G401.6 (cell line): ENCODE results near the gene ERVV-1.
"Not testable (repeated sequence)": the region's sequence is repeated elsewhere in the genome, so short reads cannot be mapped to it uniquely, and the experiment has no call there.

Experiments
- FAIRE-seq: peaks from 2 replicates; lab custom pipeline; 2012; peaks lifted over from hg19 to GRCh38; lab: Jason Lieb, UNC

The ERVV-1 gene

GRCh38 chr19:53013621-53014020 lies at the start of gene ERVV-1:
TSS of gene ERVV-1 (plus strand) at chr19:53013921. CDS start at chr19:53014091, 170 bp downstream.
- FAIRE-seq, result no peak

- no peak for FAIRE-seq
These were observed 45.9 kb upstream of the ERVV-1 start for GRCh38 chr19:52967772-52968171.

DNA sequence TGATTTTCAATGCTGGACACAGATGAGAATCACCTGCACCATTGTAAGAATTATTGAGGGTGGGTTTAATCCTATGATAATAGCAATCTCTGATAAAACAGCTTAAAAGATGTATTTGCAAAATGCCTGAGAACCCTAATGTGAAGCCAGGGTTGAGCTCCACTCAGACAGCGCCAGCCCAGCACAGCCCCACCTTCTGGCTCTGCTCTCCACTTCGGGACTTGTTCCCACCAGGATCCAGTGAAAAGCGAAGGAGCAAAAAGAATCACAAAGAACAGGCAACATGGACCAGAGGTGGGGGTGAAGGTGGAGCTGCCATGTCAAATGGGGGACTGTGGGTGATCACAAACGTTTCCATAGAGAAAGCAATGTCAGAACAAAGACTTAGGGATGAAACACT lies 32.4 kb upstream of the ERVV-1 start:
- no peak for FAIRE-seq

DNA sequence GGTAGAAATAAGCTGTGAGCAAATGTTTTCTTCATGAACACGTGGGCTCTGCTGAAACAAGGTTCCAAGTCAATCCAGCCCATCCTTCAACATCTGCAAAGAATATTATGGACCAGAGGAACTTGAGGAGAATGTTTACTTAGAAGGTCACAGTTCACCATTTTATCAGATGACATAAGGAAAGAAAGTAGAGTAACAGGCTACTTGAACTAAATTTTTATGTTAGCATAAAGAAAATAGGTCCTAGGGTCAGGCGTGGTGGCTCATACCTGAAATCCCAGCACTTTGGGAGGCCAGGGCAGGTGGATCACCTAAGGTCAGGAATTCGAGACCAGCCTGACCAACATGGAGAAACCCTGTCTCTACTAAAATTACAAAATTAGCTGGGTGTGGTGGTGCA lies 30.6 kb upstream of the ERVV-1 start:
- FAIRE-seq, result not testable (repeated sequence)

DNA sequence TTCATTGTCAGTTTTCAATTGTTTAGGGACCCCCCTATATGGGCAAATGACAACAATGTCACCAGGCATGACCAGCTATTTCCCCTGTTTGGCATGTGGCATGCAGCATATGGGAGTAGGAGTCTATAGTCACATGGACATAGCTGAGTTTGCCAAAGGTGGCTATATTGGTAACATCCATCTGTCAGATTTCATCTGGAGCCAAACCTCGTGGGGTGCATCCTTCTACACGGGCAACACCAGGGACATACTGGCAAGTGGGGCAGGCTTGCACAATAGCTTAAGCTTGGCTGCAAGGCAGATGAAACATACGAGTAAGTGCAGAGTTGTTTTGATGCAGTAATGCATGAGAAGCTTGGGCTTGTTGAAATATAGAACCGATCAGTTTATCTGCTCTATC lies 26.5 kb upstream of the ERVV-1 start:
- FAIRE-seq, result no peak

GRCh38 chr19:52988506-52988905 lies 25.2 kb upstream of the ERVV-1 start:
- no peak for FAIRE-seq

DNA sequence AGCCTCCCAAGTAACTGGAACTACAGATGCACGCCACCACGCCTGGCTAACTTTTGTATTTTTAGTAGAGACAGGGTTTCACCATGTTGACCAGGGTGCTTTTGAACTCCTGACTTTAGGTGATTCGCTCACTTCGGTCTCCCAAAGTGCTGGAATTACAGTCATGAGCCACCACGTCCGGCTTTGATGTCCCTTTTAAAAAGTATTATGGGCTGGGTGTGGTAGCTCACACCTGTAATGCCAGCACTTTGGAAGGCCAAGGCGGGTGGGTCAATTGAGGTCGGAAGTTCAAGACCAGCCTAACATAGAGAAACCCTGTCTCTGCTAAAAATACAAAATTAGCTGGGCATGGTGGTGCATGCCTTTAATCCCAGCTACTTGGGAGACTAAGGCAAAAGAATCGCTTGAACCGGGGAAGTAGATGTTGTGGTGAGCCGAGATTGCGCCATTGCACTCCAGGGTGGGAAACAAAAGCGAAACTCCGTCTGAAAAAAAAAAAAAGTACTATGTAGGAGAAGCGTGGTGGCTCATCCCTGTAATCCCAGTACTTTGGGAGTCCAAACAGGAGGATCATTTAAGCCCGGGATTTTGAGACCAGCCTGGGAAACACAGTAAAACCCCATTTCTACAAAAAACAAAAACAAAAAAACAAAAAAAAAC lies 22.8 kb upstream of the ERVV-1 start:
- no peak for FAIRE-seq

GRCh38 chr19:52991484-52991883 lies 22.2 kb upstream of the ERVV-1 start:
- FAIRE-seq, result no peak

GRCh38 chr19:52992109-52993004 lies 21.4 kb upstream of the ERVV-1 start:
- FAIRE-seq, result no peak

DNA sequence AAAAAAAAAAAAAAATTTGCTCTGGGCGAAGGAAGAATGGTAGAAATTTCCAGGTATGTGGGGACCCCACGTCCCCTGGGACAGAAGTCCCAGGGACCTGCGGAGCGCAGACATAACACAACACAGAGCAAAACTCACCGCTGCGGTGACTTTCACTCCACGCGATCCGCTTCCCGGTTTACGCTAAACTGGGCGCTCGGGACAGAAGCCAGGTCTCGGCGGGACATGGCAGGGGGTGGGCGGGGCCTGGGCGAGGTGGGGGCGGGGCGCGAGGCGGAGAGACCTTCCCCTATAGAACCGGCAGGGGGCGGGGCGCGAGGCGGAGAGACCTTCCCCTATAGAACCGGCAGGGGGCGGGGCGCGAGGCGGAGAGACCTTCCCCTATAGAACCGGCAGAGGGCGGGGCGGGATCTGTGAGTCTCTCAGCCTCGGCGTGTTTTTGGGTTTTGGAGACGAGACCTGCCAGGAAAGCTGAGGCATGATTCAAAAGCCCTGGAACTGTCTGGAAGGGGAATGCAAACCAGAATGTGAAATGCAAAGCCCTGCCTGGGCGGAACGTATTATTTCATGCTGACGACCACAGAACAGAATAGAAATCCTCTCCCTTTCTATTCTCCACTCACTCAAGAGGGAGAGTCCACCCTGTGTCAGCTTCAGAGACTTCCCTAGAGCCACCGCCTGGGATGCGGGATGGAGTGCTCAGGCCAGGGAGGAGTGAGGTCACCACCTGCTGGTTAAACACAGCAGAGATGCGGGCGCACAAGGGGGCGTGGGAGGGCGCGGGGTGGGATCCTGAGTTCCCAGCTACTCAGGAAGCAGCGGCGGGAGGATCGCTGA lies 20.2 kb upstream of the ERVV-1 start:
- FAIRE-seq, result no peak

- FAIRE-seq, result no peak
These were observed 18.0 kb upstream of the ERVV-1 start for GRCh38 chr19:52995711-52996110.

DNA sequence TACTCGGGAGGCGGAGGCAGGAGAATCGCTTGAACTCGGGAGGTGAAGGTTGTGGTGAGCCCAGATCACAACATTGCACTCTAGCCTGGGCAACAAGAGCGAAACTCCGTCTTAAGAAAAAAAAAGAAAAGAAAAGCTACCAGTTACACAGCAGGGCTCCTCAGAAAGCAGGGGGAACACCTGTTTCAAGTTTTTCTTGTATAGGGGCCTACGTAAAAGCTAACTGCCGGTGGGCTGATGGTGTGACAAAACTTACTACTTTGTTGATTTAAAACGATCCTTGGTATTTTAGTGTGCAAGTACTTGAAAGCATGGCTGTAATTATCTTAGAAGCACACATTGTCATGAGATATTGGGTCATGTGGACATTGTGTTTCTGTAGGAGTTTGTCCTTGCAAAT lies 15.7 kb upstream of the ERVV-1 start:
- no peak for FAIRE-seq

- FAIRE-seq, result no peak
These were observed 11.2 kb upstream of the ERVV-1 start for GRCh38 chr19:53002479-53002878.

GRCh38 chr19:53004242-53004641 lies 9.5 kb upstream of the ERVV-1 start:
- FAIRE-seq, result no peak

- no peak for FAIRE-seq
These were observed 6.5 kb upstream of the ERVV-1 start for GRCh38 chr19:53007200-53007599.

DNA sequence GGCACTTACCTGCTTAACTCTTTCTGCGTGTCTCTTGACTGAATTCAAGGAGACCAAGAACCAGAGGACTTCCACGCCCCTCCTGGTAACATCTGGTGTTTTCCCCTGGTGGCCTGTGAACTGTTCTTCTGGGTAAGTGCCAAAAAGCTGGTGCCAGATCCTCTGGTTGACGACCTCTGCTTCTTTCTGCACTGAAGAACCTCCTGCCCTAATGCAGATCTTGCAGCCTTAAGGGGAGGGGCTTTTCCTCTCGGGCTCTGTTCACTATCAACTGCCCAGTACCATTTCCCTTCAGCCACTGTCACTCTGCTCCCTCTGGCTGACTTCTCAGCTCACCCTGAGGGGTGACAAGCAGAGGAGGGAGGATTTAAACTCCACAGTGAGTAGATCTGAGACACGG lies 6.1 kb upstream of the ERVV-1 start:
- FAIRE-seq, result no peak

GRCh38 chr19:53008061-53008778 lies 5.5 kb upstream of the ERVV-1 start:
- FAIRE-seq, result no peak

GRCh38 chr19:53010494-53010893 lies 3.2 kb upstream of the ERVV-1 start:
- FAIRE-seq, result no peak

- no peak for FAIRE-seq
These were observed 1.7 kb upstream of the ERVV-1 start for GRCh38 chr19:53012006-53012405.

GRCh38 chr19:53015159-53015558 lies 1.4 kb downstream of the ERVV-1 start:
- no peak for FAIRE-seq

DNA sequence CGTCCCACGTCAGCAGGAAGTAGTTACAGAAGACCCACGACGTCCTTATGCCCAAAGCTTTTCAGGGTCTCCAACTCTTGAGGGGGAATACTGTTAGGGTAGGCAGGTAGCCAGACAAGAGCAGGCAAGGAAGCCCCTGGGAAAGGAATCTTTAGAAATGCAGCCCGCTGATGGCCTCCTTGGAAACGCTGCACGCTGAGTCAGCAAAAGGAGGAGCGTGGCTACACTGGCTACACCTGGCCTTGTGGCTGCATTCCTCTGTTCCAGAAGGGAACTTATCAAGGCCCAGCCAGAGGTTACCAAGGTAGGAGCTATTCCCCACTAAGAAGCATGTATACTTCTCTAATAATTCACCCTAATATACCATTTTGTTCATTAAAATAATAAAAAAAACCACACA lies 2.0 kb downstream of the ERVV-1 start:
- no peak for FAIRE-seq

DNA sequence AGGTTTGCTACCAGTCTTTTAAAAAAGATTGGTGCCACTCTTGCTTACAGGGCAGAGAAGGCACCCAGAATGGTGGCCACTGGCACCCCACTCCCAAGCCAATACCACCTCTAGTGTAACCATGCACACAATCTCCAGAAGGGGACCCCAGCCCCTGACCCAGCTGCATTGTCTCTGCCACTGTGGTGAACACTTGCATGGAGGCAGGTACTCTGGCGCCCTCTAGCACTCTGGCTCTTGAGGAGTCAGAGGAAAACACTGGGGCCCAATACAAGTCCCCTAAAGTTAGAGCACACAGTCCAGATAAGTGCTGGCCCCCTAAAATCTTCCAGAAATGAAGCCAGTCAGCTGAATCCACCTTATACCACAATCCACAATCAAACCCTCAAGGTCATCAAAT lies 6.0 kb downstream of the ERVV-1 start:
- FAIRE-seq, result no peak
